Eye (tissue), 1 donor: ENCODE measurements around the gene PLXNB3.
A peak's percentile ranks its signal among the peaks of the same experiment; 100 is the strongest.

Source experiments
- DNase-seq: peaks from one replicate; pipeline ENCODE4 v3.0.0-alpha.2; 2015

PLXNB3 gene

DNA sequence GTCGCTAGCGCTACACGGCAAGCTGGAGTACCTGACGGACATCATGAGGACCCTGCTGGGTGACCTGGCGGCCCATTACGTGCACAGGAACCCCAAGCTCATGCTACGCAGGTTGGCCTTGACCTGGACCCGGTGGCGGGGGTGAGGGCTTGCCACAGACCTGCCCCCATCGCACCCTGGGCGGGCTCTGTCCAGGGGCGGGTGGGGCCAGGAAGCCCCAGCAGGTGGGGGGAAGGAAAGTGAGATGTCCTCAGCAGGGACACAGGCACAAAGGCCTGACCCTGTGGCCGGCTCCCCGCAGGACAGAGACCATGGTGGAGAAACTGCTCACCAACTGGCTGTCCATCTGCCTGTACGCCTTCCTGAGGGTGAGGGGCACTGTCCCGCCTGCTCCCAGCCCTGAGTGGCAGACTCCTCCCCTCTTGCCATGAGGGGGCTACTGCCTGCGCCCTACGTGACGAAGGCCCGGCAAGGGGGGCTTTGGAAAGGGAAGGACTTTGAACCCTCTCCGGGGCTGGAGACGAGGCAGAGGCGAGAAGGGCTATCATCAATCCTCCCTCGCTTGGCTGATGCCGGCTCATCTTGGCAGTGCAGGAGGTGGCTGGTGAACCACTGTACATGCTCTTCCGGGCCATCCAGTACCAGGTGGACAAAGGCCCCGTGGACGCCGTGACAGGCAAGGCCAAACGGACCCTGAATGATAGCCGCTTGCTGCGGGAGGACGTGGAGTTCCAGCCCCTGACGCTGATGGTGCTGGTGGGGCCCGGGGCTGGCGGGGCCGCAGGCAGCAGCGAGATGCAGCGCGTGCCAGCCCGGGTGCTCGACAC is 11.5 kb downstream of the PLXNB3 start:
- no peak for DNase-seq

- DNase-seq: no peak
These were observed 12.1 kb downstream of the PLXNB3 start for GRCh38 chrX:153776120-153776599.

- DNase-seq: no peak
These were observed 12.6 kb downstream of the PLXNB3 start for GRCh38 chrX:153776611-153777045.

- no peak for DNase-seq
These were observed 13.4 kb downstream of the PLXNB3 start for GRCh38 chrX:153777261-153778090.

GRCh38 chrX:153778181-153778580 is 14.1 kb downstream of the PLXNB3 start:
- no peak for DNase-seq

DNA sequence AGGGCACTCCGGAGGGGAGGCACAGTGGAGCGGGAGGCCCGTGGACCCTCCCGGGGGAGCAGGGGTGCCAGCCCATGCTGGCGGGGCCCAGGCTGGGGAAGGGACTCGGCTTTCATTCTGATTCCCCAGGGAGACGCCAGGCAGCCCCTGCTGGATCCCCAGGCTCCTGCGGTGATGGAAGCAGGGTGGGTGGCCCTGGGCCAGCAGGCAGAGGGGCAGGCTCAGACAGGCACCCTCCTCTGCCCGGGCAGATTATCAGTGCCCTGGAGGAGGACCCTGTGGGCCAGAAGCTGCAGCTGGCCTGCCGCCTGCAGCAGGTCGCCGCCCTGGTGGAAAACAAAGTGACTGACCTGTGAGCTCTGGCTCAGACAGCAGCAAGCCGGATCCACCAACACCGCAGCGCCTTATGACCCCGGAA is 14.6 kb downstream of the PLXNB3 start:
- no peak for DNase-seq

GRCh38 chrX:153779891-153780677 is 16.0 kb downstream of the PLXNB3 start:
- DNase-seq: peak; percentile 6

GRCh38 chrX:153780678-153781427 is 16.8 kb downstream of the PLXNB3 start, which contains the start of gene SRPK3:
Gene SRPK3, plus strand, starts transcription at chrX:153781041. Its CDS starts 46 bp downstream, at chrX:153781087.
- DNase-seq: peak; percentile 35

- DNase-seq: no peak
These were observed 17.5 kb downstream of the PLXNB3 start for GRCh38 chrX:153781428-153782047.

DNA sequence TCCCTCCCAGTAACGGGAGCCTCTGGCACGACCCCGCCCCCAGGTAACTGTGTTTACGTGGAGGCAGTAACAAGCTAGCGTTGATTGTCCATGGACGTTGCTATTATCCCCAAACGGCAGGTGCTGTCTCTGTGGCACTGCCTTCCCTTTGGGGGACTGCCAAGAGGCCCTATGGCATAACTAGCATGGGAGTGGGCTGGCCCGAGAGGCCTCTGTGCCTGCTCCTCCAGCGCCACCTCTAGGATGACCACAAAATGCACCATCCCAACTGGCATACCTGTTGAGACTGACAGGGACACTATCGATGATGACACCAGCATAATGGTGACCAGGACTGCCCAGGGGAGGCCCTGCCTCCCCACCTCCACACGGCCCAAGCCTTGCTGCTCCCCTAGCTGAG is 18.3 kb downstream of the PLXNB3 start:
- DNase-seq: no peak

- no peak for DNase-seq
These were observed 18.8 kb downstream of the PLXNB3 start for GRCh38 chrX:153782871-153783270.

- no peak for DNase-seq
These were observed 19.4 kb downstream of the PLXNB3 start for GRCh38 chrX:153783378-153784013.

DNA sequence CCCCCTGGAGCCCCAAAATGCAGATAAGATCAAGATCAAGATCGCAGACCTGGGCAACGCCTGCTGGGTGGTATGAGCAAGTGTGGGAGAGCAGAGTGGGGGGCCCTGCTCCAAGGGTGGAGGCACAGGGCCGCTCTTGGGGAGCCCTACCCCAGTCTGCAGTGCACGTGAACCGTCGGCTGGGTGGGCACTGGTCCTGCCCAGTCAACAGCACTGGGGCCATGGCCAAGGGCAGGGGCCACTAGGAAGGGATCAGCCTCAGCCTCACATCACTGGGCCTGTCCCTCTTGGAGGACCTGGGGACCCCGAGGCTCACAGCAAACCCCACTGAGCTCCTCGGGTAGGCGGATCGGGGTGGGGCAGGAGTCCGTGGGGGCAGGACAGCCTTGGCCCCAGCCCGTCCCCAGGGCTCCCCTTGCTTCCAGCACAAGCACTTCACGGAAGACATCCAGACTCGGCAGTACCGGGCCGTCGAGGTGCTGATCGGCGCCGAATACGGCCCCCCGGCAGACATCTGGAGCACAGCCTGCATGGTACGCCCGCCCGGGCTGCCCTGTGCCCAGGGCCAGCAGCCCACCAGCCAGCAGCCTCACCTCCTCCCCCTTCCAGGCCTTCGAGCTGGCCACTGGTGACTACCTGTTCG is 20.4 kb downstream of the PLXNB3 start:
- no peak for DNase-seq

GRCh38 chrX:153786669-153787068 is 22.6 kb downstream of the PLXNB3 start:
- DNase-seq: no peak

DNA sequence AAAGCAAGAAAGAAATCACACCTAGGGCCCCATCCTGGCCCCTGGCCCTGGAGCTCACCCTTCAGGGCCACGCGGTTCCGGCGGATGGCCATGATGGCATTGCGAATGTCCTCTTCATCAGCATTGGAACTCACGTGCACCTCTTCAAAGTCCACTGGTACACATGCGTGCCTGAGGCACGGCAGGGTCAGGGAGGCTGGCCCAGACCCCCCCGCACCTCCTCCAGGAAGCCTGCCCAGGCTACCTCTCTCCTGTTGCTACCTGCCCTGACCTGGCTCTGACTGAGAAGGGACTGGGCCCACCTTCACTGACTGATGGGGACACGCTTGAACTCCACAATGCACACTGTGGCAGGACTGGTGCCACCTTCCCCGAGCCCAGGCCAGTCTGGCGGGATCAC is 25.6 kb downstream of the PLXNB3 start:
- no peak for DNase-seq

GRCh38 chrX:153791104-153791852 is 27.2 kb downstream of the PLXNB3 start:
- no peak for DNase-seq

DNA sequence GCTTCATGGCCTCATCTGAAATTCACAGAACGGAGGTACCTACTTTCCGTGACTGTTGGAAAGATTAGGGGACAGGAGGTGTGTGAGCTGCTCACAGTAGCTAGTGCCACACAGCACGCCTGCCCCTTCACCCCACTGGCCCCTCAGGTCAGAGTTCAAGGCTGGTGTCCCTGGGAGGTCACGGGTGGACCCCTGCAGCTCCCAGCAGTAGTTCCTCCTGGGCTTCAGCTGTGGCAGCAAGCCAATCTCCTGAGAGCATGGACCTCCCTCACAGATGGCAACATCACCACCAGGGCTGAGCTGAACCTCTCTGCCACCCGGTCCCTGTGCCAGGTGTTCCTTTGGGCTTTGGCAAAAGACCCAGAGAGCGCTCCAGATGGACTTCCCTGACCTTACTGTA is 28.3 kb downstream of the PLXNB3 start:
- no peak for DNase-seq

DNA sequence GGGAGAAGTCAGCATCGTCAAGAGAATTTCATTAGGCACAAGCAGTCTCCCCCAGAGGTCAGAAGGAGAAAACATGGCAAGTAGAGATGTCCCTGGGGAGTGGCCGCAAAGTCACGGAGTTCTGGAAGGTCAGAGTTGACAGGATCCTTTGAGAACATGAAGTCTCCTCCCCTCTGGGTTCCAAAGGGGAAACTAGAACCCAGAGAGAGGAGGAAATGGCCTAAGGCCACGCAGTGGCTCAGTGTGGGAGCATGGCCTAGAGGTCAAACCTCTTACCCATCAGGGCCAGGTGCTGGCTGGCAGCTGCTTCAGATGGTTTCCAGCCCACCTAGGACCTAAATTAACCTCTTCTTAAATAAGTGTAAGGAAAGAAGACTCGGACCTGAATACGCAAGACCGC is 29.2 kb downstream of the PLXNB3 start:
- DNase-seq: no peak

DNA sequence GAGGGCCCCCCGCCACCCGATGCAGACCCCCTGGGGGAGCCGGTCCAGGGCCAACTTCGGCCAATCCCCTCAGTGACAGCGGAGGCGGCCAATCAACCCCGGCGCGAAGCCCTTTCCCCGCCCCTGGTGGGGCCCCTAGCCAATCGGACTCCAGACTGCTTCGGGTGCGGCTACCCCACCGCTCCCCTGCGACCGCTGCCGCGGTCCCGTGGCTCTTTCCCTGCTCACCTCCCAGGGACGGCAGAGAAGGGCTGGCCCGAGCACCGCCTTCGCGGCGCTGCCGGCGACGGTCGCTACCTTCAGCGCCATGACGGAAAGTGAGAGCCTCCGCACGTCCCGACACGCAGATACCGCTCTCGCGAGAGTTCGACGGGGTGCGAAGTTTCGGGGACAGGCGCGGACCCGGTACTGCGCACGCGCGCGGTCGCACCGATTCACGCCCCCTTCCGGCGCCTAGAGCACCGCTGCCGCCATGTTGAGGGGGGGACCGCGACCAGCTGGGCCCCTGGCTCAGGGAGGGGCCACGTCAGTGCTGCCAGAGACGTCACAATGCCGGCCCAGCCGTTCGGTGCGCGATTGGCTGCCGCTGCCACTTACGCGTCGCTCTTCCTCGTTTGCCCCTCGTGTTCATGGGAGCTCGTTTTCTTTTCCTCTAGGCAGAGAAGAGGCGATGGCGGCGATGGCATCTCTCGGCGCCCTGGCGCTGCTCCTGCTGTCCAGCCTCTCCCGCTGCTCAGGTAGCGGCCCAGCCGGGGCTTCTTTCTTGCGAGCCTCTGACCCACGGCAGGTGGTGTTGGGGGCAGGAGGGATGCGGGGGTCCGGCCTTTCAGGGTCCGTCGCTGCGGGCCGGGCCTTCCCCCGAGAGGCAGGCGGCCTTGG is 30.2 kb downstream of the PLXNB3 start, which contains the start of the genes IDH3G and SSR4:
IDH3G (minus strand) TSS at position 358 of the 879 bp plus-strand sequence; CDS start at position 309, 49 bp downstream.
SSR4 (plus strand) TSS at position 651 of the 879 bp plus-strand sequence; CDS start at position 671, 20 bp downstream.
- DNase-seq: peak; percentile 97
